Gastroesophageal sphincter (tissue), 4 donors: ENCODE measurements around the gene STAP2. TPM values are rescaled to one million over a fixed set of nuclear protein-coding genes. Genes with fewer than 3 reads are reported as not detected.

Source experiments
- ATAC-seq: fragments of 150-250 bp; one replicate; pipeline ENCODE4 v1.9.1; 2016; ENCODE audit warnings: mild to moderate bottlenecking, moderate library complexity
- H3K27ac ChIP-seq, 4 donors: fragments of 200-600 bp; sonication (generic) in 3 of 4; 1 replicate in 3 of 4; 2 replicates in 1 of 4; pipeline ENCODE4 v1.5.1; 2016 to 2019
- H3K27me3 ChIP-seq: fragments of 200-600 bp; sonication (generic); one replicate; pipeline ENCODE4 v1.5.1; 2019
- H3K36me3 ChIP-seq, 2 donors: fragments of 200-600 bp; sonication (generic); one replicate each; pipeline ENCODE4 v1.5.1; 2019; ENCODE audit warnings: control low read depth in 1 of 2
- H3K4me1 ChIP-seq, 3 donors: fragments of 200-600 bp; sonication (generic); 1 replicate in 2 of 3; 2 replicates in 1 of 3; pipeline ENCODE4 v1.5.1; 2016 to 2019; ENCODE audit warnings: control low read depth in 2 of 3
- H3K4me3 ChIP-seq, 2 donors: fragments of 200-600 bp; sonication (generic); one replicate each; pipeline ENCODE4 v1.5.1; 2019; ENCODE audit warnings: mild to moderate bottlenecking in 1 of 2, moderate library complexity in 1 of 2
- H3K9me3 ChIP-seq, 3 donors: fragments of 200-600 bp; sonication (generic); one replicate each; pipeline ENCODE4 v1.5.1; 2017 to 2019; ENCODE audit warnings: control low read depth in 2 of 3
- CTCF ChIP-seq, 4 experiments: fragments of 200-600 bp in 2 of 4; fragments of 450-650 bp in 2 of 4; sonication (generic) in 1 of 4; IDR thresholded peaks; one replicate each; pipeline ENCODE4 v1.5.1; 2017 to 2019; ENCODE audit warnings: antibody characterized with exemption in 4 of 4, mild to moderate bottlenecking in 2 of 4, moderate library complexity in 2 of 4
- EP300 ChIP-seq: sonication (generic); formaldehyde crosslinking; IDR thresholded peaks from one replicate; pipeline ENCODE4 v1.6.1; 2017; ENCODE audit warnings: antibody characterized with exemption, mild to moderate bottlenecking
- POLR2A ChIP-seq, 2 donors: fragments of 450-650 bp; IDR thresholded peaks; one replicate each; pipeline ENCODE4 v1.6.1; 2017; ENCODE audit warnings: antibody characterized with exemption in 2 of 2, mild to moderate bottlenecking in 2 of 2, moderate library complexity in 1 of 2
- POLR2AphosphoS5 ChIP-seq: sonication (generic); formaldehyde crosslinking; IDR thresholded peaks from one replicate; pipeline ENCODE4 v1.6.1; 2017; ENCODE audit warnings: antibody characterized with exemption
- WGBS, 2 donors: methylation state at CpG; one replicate each; pipeline ENCODE4 v1.1.5; 2018; ENCODE audit warnings: low coverage in 1 of 2; 5-methylcytosine and 5-hydroxymethylcytosine counted together
- total RNA-seq, 4 donors: library from RNA; depleted of rRNA; stranded (reverse); fragments of >200 nt; gene quantifications; one replicate each; pipeline ENCODE4 v1.1.0, GENCODE V29; 2016

The STAP2 gene
- total RNA-seq, 4 donors from 2014 or later: 1.4 to 5.6 (median 4.9) TPM; not detected in 1

GRCh38 chr19:4363571-4364304 lies 25.1 kb upstream of the STAP2 start:
- Histone ChIP-seq H3K27ac (no peak overlapping the region), H3K36me3 (peaks cover 0 to 90% of the 10 kb centered on the region in 2 donors), H3K27me3 (no peaks in the 10 kb centered on the region), H3K4me1 (peaks cover 0 to 43% (median 13%) of the 10 kb centered on the region in 3 donors), H3K4me3 (no peak overlapping the region), H3K9me3 (no peaks in the 10 kb centered on the region)
- no peak for ATAC-seq
- no CpG with 5 or more reads among the region's 26 CpGs for WGBS, 2 donors
- no peak for TF ChIP-seq EP300

- peak overlapping the region in 1 of 4 donors; percentile 57 for H3K27ac ChIP-seq
- H3K4me1 ChIP-seq: peaks cover 0 to 36% (median 6%) of the 10 kb centered on the region in 3 donors
- H3K4me3 ChIP-seq: no peak overlapping the region
- H3K36me3 ChIP-seq: peaks cover 0 to 96% of the 10 kb centered on the region in 2 donors
- no peaks in the 10 kb centered on the region for H3K9me3 ChIP-seq
- TF ChIP-seq POLR2A (IDR thresholded peaks at IDR 0.05) (no peak), CTCF (IDR thresholded peaks at IDR 0.05) (peak in 1 of 4 experiments; percentile 17)
- WGBS, 2 donors: 71% methylated on average over 1 of the region's 22 CpGs; no CpG with 5 or more reads in 1 of the 2 donors
- ATAC-seq: no peak
- H3K27me3 ChIP-seq: no peaks in the 10 kb centered on the region
Observed at GRCh38 chr19:4362831-4363545, 24.4 kb upstream of the STAP2 start.

DNA sequence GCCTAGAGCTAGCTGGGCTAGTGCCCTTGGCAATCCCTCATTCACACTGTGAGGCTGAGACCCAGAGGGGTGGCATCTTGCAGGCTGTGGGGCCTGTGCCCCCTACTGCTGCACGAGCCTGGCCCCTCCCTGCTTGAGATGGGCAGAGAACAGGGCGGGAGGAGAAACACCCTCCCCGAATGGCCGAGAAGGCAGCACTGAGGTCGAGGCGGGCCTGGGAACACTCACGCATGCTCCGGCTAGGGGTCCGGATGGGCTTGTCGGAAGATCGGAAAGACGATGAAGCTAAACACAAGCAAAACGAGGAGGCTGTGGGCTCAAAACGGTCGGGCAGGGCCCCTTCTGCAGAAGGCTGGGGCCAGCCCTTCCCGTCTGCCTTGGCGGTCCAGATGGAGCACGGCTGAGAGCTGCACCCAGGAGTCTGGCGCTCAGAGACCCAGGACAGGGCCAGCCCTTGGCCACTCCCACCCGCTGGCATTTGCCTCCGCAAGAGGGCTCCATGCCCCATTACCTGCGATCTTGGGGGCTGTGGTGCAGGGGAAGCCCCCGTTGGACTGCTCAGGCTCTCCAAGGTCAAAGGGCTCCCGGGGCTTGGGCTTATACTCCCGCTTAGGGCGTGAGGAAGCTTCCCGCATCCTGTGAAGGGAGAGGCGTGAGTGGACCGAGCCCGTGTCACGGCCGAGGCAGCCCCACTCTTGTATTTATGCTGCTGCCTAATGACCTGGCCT lies 23.6 kb upstream of the STAP2 start:
- Histone ChIP-seq H3K27me3 (no peaks in the 10 kb centered on the region), H3K36me3 (peaks cover 0 to 95% of the 10 kb centered on the region in 2 donors), H3K4me3 (no peak overlapping the region), H3K27ac (peak overlapping the region in 2 of 4 donors; percentile 10 to 57), H3K9me3 (no peaks in the 10 kb centered on the region), H3K4me1 (peaks cover 0 to 28% (median 0%) of the 10 kb centered on the region in 3 donors)
- no peak for TF ChIP-seq POLR2AphosphoS5
- TF ChIP-seq CTCF (IDR thresholded peaks at IDR 0.05): no peak
- no peak for TF ChIP-seq EP300
- no peak for ATAC-seq
- 40% methylated on average over 2 of the region's 32 CpGs; no CpG with 5 or more reads in 1 of the 2 donors for WGBS, 2 donors

- Histone ChIP-seq H3K4me1 (peaks cover 0 to 28% (median 0%) of the 10 kb centered on the region in 3 donors), H3K36me3 (peaks cover 0 to 93% of the 10 kb centered on the region in 2 donors), H3K9me3 (no peaks in the 10 kb centered on the region), H3K27me3 (no peaks in the 10 kb centered on the region), H3K27ac (peak overlapping the region in 3 of 4 donors; percentile 10 to 62 (median 57)), H3K4me3 (no peak overlapping the region)
- 65 to 72% methylated on average over 4 to 5 of the region's 50 CpGs for WGBS, 2 donors
- no peak for ATAC-seq
- TF ChIP-seq POLR2A (IDR thresholded peaks at IDR 0.05): no peak
- TF ChIP-seq EP300: no peak
- no peak for TF ChIP-seq CTCF (IDR thresholded peaks at IDR 0.05)
- TF ChIP-seq POLR2AphosphoS5: no peak
Observed at GRCh38 chr19:4361152-4362046, 22.8 kb upstream of the STAP2 start.
